ENCODE results near the gene GPAT3.

The GPAT3 gene

DNA sequence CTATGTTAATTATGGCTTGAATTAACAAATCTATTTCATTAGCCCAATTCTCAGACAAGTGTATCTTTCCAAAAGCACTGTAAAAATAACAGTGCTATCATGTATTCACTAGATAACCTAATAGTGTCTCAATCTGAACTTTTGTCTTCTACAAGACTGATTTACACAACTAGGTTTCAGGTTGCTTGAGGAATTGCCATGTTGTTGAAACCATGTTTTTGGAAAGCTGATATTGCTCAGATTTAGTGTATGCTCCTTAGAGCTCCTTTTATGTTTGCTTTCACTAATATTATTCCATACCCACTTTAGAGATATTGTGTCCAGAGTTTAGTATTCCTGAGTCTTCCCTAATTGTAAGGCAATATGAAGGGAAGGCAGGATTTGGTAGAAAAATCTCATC is 70.6 kb downstream of the GPAT3 start:
- H3K4me3 ChIP-seq (ENCODE audit: control insufficient read depth, low read depth, low read length) = no peak overlapping the region
- TF ChIP-seq, protein P1, sequence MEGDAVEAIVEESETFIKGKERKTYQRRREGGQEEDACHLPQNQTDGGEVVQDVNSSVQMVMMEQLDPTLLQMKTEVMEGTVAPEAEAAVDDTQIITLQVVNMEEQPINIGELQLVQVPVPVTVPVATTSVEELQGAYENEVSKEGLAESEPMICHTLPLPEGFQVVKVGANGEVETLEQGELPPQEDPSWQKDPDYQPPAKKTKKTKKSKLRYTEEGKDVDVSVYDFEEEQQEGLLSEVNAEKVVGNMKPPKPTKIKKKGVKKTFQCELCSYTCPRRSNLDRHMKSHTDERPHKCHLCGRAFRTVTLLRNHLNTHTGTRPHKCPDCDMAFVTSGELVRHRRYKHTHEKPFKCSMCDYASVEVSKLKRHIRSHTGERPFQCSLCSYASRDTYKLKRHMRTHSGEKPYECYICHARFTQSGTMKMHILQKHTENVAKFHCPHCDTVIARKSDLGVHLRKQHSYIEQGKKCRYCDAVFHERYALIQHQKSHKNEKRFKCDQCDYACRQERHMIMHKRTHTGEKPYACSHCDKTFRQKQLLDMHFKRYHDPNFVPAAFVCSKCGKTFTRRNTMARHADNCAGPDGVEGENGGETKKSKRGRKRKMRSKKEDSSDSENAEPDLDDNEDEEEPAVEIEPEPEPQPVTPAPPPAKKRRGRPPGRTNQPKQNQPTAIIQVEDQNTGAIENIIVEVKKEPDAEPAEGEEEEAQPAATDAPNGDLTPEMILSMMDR (IDR thresholded peaks at IDR 0.05; ENCODE audit: control insufficient read depth, insufficient read depth, low read depth, low read length, missing control alignments) = no peak
- DNase-seq (ENCODE audit: low read depth) = no peak

DNA sequence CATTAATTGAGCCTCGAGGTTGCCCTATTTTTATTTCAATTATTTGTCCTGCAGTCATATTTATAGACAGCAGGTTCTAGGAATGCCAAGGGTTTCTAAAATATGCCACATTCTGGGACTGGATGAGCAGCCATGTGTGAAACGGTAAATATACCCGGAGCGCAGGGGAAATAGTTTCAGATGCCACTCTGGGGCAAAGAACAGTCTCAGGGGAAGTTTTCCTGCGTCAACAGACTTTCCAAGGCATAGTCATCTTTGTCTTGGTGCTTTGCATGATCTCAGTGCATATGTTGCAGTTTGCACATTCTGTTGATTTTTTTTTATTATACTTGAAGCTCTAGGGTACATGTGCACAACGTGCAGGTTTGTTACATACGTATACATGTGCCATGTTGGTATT is 71.0 kb downstream of the GPAT3 start:
- no peak for DNase-seq (ENCODE audit: low read depth)
- H3K4me3 ChIP-seq (ENCODE audit: control insufficient read depth, low read depth, low read length) = no peak overlapping the region
- TF ChIP-seq, protein P1 (IDR thresholded peaks at IDR 0.05; ENCODE audit: control insufficient read depth, insufficient read depth, low read depth, low read length, missing control alignments) = no peak

GRCh38 chr4:83609365-83609764 is 73.5 kb downstream of the GPAT3 start:
- DNase-seq (ENCODE audit: low read depth) = no peak
- TF ChIP-seq, protein P1 (IDR thresholded peaks at IDR 0.05; ENCODE audit: control insufficient read depth, insufficient read depth, low read depth, low read length, missing control alignments) = no peak

GRCh38 chr4:83610729-83611128 is 74.8 kb downstream of the GPAT3 start:
- DNase-seq (ENCODE audit: low read depth) = no peak
- TF ChIP-seq, protein P1 (IDR thresholded peaks at IDR 0.05; ENCODE audit: control insufficient read depth, insufficient read depth, low read depth, low read length, missing control alignments) = no peak
- H3K4me3 ChIP-seq (ENCODE audit: control insufficient read depth, low read depth, low read length) = no peak overlapping the region

More at GRCh38 chr4:83609365-83609764, 73.5 kb downstream of the GPAT3 start:
- H3K4me3 ChIP-seq (ENCODE audit: control insufficient read depth, low read depth, low read length) = no peak overlapping the region

GRCh38 chr4:83613023-83613422 is 77.1 kb downstream of the GPAT3 start:
- DNase-seq (ENCODE audit: low read depth) = no peak
- H3K4me3 ChIP-seq (ENCODE audit: control insufficient read depth, low read depth, low read length) = no peak overlapping the region
- TF ChIP-seq, protein P1 (IDR thresholded peaks at IDR 0.05; ENCODE audit: control insufficient read depth, insufficient read depth, low read depth, low read length, missing control alignments) = no peak

DNA sequence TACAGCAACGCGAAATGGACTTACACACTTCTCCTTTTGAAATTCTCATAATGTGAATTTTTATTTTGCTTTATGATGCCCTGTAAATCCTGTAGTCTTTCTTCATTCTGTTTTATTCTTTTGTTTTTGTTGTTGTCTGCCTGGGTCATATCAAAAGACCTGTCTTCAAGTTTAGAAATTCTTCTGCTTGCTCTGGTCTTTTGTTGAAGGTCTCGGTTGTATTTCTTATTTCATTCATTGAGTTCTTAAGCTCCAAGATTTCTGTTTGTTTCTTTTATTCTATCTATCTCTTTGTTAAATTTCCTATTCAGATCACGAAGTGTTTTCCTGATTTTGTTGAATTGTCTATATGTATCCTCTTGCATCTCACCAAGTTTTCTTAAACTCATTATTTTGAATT is 78.1 kb downstream of the GPAT3 start:
- TF ChIP-seq, protein P1 (IDR thresholded peaks at IDR 0.05; ENCODE audit: control insufficient read depth, insufficient read depth, low read depth, low read length, missing control alignments) = no peak
- no peak overlapping the region for H3K4me3 ChIP-seq (ENCODE audit: control insufficient read depth, low read depth, low read length)
- DNase-seq (ENCODE audit: low read depth) = no peak

GRCh38 chr4:83616252-83616651 is 80.3 kb downstream of the GPAT3 start:
- no peak for DNase-seq (ENCODE audit: low read depth)
- H3K4me3 ChIP-seq (ENCODE audit: control insufficient read depth, low read depth, low read length) = no peak overlapping the region
- TF ChIP-seq, protein P1 (IDR thresholded peaks at IDR 0.05; ENCODE audit: control insufficient read depth, insufficient read depth, low read depth, low read length, missing control alignments) = no peak

Data from AG09309 (cell line).